ENCODE measurements around the gene NXF1. TPM values are rescaled to one million over a fixed set of nuclear protein-coding genes. Genes with fewer than 3 reads are reported as not detected.

The NXF1 gene
- total and polyA plus RNA-seq, 2 of the 13 experiments (the other 11 are each of a cell fraction or from before 2014, with no cell fraction given): 30.4 to 30.9 TPM

GRCh38 chr11:62787005-62787759 lies 18.1 kb downstream of the NXF1 start, which contains the start of gene TMEM179B (continued):
- TF ChIP-seq NFYB (CRISPR knock-in tag; IDR thresholded peaks at IDR 0.05) (peak; percentile 43), HNF4G (IDR thresholded peaks at IDR 0.05; ENCODE audit: borderline replicate concordance, low read depth, low read length) (no peak), HNF4G (CRISPR knock-in tag; IDR thresholded peaks at IDR 0.05; ENCODE audit: borderline replicate concordance, low read depth) (peak; percentile 14; the same call in 1 of the 2 replicates), HOXA9 (CRISPR knock-in tag; IDR thresholded peaks at IDR 0.05; ENCODE audit: borderline replicate concordance) (0 out of 2 replicates have a peak, but pooled peaks have one; percentile 18), U2AF2 (IDR thresholded peaks at IDR 0.05; ENCODE audit: low read depth, low read length) (no peak), WIZ (CRISPR knock-in tag; IDR thresholded peaks at IDR 0.05) (peak; percentile 87), ZNF724P (CRISPR knock-in tag; IDR thresholded peaks at IDR 0.05; ENCODE audit: borderline replicate concordance) (peak; percentile 82; the same call in 1 of the 2 replicates), ZNF605 (CRISPR knock-in tag; IDR thresholded peaks at IDR 0.05) (no peak; the same call in 1 of the 2 replicates), KLF15 (CRISPR knock-in tag; IDR thresholded peaks at IDR 0.05; ENCODE audit: borderline replicate concordance) (peak; percentile 35; the same call in 1 of the 2 replicates), ELF3 (CRISPR knock-in tag; IDR thresholded peaks at IDR 0.05) (peak; percentile 97), ZNF549 (CRISPR knock-in tag; IDR thresholded peaks at IDR 0.05) (no peak), FOXK2 (IDR thresholded peaks at IDR 0.05) (no peak), HOXA3 (CRISPR knock-in tag; IDR thresholded peaks at IDR 0.05) (peak; percentile 94), ZNF720 (CRISPR knock-in tag; IDR thresholded peaks at IDR 0.05) (no peak), KLF13 (CRISPR knock-in tag; IDR thresholded peaks at IDR 0.05) (peak; percentile 31; the same call in 1 of the 2 replicates), ZNF83 (CRISPR knock-in tag; IDR thresholded peaks at IDR 0.05; ENCODE audit: borderline replicate concordance) (peak; percentile 40; the same call in 1 of the 2 replicates), POLR2G (IDR thresholded peaks at IDR 0.05; ENCODE audit: low read depth, low read length) (peak; percentile 98), ZGPAT (CRISPR knock-in tag; IDR thresholded peaks at IDR 0.05) (peak; percentile 95), ZNF678 (CRISPR knock-in tag; IDR thresholded peaks at IDR 0.05) (peak; percentile 91; the same call in 1 of the 2 replicates), ZBTB7A (CRISPR knock-in tag; IDR thresholded peaks at IDR 0.05) (peak; percentile 86), ZBTB38 (CRISPR knock-in tag; IDR thresholded peaks at IDR 0.05) (peak; percentile 92), ZNF343 (CRISPR knock-in tag; IDR thresholded peaks at IDR 0.05) (peak; percentile 84; the same call in 1 of the 2 replicates), ZBED4 (CRISPR knock-in tag; IDR thresholded peaks at IDR 0.05; ENCODE audit: borderline replicate concordance) (peak; percentile 74), ZNF552 (CRISPR knock-in tag; IDR thresholded peaks at IDR 0.05; ENCODE audit: borderline replicate concordance) (0 out of 2 replicates have a peak, but pooled peaks have one; percentile 34), ZSCAN31 (CRISPR knock-in tag; IDR thresholded peaks at IDR 0.05; ENCODE audit: low read depth) (peak; percentile 78), MAZ (IDR thresholded peaks at IDR 0.05; ENCODE audit: borderline replicate concordance, low read depth, low read length) (peak; percentile 74; the same call in 1 of the 2 replicates), MAZ (CRISPR knock-in tag; IDR thresholded peaks at IDR 0.05; ENCODE audit: low read depth) (peak; percentile 91)
